T follicular helper cell (primary cell): ENCODE measurements around the gene PSD4.

Source experiments
- DNase-seq: peaks from one replicate; pipeline ENCODE4 v3.0.0-alpha.2; 2020; ENCODE audit warnings: low read depth
- total RNA-seq, 2 experiments: gene quantifications; one replicate each; lab custom pipeline; 2026; lab: John Stamatoyannopoulos, UW

The PSD4 gene
- 233 to 328 reads per million in 2 experiments for total RNA-seq

DNA sequence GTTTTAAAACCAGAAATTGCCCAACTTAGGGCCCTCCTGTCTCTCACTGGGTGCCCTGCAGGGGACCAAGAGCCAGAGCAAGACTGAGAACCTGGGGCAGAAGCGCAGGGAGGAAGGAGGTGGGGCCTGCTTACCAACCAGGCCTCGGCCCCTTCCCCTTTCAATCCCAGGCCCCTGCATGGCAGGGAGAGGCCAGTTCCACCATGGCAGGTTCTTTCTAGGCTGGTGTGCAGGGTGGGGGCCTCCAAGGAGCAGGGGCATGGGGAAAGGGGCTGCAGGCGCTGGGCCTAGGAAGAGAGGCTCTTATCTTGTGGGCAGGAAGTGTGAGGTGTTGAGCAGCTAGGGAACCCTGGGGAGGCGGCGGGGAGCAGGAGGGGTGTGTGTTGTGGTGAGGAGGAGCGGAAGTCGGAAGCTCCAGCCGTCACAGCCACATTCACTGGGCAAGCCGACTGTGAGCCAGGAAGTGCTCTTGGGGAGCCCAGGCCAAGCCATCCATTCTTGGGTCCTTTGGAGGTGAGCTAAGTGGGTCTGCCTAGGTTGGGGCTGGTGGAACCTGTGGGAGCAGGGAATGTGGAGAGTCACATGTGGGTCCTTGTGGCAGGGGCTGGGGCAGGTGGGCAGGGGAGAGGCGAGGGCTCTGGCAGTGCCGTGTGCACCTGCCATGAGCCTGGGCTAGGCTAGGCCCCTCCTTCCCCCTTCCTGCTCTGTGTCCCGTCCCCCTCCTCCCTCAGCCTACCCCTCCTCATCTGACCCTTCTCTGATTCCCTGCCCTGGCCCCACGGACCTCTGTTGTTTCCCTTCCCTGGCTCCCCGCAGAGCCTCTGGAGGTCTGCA, at the start of gene PSD4:
Gene PSD4 (plus strand): TSS at position 430 of the 834 bp plus-strand sequence. CDS start 8,486 bp downstream, outside the sequence.
- peak; percentile 75 for DNase-seq

DNA sequence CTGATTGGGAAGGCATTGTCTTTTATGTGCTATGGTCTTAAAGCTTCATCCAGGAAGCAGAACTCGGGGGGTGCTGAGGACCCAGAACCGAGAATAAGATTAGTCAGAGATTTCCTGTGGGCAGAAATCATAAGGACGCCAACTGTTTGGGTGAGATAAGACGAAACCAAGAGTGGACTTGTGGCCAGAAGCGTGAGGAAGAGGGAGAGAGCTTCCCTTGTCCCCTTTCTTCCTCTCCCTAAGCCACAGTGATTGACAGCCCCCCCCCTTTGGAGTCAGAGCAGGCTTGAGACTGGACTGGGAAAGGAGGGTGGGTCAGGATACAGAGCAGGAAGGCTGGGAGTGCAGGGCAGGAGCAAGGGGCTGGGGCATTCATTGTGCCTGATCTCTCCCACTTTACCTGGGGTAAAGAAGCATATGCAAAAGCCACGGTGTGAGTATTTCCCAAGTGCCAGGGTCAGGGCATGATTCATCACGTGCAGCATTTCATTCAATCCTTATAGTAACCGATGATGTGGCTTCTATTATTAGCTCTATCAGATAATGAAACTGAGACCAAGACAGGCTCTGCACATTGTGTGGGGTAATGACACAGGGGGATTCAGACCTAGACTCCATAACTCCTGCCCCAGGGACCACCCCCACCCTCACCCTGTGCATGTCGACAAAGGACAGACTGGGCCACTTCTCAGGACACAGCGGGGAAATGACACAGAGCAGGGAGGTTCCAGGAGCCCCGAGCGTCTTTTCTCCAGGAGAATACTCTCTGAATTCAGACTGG, 49.4 kb upstream of the PSD4 start:
- no peak for DNase-seq

DNA sequence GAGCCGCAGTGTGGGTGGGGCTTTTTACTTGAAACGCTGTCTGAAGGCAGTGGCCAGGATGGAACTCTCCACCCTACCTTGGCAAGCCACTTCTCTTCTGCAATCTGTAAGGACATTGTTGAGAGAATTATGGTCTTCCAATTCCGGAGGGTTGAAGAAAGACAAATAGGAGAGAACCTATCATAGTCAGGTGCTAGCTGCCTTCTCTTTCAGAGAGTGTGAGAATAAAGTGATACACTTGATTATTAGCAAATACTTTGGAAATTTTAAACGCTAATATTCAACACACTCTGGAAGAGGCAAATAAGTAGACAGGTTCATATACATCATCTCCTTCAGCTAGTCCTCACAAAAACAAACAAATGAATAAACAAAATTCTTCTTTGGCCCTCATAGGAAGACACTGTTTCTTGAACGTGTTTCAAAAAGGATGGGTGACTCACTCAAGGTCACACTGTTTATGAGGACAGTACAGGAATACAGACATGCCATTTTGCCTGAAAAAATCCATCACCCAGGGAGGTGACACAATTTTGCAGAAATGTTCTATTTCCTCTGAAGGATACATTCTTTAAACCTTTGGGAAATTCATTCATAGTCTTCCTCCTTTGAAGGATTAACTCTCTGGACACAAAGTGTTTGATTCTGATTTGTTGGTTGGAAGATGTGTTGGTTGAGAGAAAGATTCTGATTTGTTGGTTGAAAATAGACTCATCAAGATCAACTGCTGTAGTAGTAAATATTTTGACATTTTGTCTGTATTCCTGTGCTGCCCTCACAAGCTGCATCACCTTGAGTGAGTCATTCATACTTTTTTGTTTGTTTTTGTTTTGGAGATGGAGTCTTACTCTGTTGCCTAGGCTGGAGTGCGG, 48.6 kb upstream of the PSD4 start:
- DNase-seq: no peak

DNA sequence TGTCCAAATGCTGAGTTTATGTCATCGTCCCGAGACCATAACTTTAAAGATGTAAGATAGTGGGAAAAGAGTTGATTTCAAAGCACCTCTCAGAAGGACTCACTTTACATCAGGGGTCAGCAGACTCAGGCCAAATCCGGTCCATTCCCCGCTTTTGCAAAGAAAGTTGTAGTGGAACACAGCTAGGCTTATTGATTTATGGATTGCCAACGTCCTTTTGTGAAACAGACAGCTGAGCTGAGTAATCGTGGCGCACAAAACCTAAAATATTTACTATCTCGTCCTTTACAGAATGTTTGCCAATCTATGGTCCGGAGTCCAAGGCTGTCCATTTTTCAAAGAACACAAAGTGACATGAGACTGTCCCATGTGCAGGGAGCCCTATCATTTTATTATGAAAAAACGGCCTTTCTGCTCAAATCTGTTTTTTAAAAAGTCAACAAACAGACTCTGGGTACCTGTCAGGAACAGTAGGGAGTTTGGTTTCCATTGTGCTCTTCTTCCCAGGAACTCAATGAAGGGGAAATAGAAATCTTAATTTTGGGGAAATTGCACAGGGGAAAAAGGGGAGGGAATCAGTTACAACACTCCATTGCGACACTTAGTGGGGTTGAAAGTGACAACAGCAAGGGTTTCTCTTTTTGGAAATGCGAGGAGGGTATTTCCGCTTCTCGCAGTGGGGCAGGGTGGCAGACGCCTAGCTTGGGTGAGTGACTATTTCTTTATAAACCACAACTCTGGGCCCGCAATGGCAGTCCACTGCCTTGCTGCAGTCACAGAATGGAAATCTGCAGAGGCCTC, 46.7 kb upstream of the PSD4 start, which contains the start of gene IL1RN:
Gene IL1RN (plus strand): TSS at position 754 of the 801 bp plus-strand sequence. CDS start 27 bp downstream, at position 781.
- DNase-seq: no peak

DNA sequence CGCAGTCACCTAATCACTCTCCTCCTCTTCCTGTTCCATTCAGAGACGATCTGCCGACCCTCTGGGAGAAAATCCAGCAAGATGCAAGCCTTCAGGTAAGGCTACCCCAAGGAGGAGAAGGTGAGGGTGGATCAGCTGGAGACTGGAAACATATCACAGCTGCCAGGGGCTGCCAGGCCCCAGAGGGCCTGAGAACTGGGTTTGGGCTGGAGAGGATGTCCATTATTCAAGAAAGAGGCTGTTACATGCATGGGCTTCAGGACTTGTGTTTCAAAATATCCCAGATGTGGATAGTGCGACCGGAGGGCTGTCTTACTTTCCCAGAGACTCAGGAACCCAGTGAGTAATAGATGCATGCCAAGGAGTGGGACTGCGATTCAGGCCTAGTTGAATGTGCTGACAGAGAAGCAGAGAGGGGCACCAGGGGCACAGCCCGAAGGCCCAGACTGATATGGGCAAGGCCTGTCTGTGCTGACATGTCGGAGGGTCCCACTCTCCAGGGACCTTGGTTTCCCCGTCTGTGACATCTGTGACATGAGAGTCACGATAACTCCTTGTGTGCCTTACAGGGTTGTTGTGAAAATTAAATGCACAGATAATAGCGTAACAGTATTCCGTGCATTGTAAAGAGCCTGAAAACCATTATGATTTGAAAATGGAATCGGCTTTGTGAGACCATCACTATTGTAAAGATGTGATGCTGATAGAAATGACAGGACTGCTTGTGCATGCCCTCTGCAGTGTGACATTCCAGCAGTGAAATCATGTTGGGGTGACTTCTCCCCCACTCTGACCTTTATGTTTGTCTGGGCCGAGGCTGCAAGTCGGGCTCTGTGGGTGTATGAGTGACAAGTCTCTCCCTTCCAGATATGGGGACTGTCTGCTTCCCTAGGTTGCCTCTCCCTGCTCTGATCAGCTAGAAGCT, 45.9 kb upstream of the PSD4 start:
- DNase-seq: no peak

DNA sequence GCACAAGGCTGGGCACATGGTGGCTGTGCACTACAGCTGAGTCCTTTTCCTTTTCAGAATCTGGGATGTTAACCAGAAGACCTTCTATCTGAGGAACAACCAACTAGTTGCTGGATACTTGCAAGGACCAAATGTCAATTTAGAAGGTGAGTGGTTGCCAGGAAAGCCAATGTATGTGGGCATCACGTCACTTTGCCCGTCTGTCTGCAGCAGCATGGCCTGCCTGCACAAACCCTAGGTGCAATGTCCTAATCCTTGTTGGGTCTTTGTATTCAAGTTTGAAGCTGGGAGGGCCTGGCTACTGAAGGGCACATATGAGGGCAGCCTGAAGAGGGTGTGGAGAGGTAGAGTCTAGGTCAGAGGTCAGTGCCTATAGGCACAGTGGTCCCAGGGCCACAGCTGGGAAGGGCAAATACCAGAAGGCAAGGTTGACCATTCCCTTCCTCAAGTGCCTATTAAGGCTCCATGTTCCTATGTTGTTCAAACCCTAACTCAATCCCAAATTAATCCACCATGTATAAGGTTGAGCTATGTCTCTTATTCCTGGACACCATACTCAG, 44.2 kb upstream of the PSD4 start:
- DNase-seq: no peak

DNA sequence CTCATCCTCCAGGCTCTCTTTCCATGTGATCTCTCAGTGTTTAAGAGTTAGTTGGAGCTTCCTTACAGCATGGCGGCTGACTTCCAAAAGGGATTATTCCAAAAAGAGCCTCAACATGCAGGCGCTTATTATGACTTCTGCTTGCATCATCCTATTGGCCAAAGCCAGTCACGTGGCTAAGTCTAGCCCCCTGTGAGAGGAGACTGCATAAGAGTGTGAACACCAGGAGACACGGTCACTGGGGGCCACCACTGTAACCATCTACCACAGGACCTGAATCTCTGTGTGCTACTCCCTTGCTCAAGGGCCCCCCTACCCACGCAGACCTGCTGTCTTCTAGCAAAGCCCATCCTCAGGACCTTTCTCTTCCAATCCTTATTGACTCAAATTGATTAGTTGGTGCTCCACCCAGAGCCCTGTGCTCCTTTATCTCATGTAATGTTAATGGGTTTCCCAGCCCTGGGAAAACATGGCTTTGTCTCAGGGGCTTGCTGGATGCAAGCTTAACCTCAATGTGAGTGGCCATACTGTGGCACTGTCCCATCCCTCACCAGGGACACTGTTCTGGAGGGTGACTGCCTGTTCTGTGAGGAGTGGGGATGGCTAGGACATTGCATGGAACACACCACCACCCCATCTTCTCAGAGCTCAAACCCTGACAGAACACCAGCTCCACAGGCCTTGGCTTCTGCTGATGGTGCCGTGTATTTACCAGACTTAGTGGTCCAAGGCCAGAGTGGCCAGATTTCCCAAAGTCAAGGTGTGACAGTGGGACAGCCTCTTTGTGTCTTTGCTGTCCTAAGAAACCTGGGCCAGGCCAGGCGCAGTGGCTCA, 42.2 kb upstream of the PSD4 start:
- no peak for DNase-seq

DNA sequence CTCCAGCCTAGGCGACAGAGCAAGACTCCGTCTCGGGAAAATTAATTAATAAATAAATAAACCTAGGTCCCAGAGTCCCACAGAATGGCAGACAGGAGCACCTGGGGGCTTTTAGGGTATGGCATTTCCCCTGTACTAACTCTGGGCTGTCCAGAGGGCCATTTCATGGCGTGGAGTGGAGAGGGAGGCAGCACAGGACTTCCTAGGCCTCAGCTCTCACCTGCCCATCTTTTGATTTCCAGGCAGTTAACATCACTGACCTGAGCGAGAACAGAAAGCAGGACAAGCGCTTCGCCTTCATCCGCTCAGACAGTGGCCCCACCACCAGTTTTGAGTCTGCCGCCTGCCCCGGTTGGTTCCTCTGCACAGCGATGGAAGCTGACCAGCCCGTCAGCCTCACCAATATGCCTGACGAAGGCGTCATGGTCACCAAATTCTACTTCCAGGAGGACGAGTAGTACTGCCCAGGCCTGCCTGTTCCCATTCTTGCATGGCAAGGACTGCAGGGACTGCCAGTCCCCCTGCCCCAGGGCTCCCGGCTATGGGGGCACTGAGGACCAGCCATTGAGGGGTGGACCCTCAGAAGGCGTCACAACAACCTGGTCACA, 41.3 kb upstream of the PSD4 start:
- no peak for DNase-seq

DNA sequence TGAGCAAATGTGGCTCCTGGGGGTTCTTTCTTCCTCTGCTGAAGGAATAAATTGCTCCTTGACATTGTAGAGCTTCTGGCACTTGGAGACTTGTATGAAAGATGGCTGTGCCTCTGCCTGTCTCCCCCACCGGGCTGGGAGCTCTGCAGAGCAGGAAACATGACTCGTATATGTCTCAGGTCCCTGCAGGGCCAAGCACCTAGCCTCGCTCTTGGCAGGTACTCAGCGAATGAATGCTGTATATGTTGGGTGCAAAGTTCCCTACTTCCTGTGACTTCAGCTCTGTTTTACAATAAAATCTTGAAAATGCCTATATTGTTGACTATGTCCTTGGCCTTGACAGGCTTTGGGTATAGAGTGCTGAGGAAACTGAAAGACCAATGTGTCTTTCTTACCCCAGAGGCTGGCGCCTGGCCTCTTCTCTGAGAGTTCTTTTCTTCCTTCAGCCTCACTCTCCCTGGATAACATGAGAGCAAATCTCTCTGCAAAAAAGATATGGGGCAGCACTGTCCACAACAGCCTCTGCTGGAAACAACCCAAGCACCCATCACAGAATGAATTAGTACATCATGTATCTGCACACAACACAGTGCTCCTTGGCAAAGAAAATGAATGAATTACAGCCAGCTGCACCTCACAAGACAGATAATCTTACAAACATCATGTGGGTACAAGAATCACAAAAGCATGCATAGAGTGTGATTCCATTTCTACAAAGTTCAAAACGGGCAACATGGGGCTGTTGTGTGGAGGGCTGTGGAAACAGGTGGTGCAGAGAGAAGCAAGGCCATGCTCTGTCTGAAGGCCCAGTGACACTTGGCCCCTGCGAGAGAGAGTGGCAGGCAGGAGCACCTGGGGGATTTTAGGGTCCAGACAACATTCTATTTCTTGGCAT, 39.8 kb upstream of the PSD4 start:
- no peak for DNase-seq

DNA sequence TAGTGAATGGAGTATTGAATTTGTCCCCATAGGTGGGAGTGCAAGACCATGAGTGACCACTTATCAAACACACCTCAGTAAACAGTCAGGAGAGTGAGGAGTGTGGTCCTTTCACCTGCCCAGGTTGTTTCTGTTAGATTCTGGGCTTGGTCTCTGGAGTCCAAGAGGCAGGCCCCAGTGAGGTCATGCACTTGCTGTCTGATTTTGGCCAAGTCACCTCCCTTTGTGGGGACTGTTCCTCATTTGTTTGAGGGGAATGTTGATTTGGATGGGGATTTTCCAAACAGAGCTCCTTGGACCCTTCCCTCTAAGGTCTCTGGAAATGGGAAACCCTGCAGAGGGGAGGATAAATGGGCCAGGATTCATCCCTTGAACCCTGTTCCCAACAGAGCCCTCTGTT, 39.1 kb upstream of the PSD4 start:
- DNase-seq: no peak

DNA sequence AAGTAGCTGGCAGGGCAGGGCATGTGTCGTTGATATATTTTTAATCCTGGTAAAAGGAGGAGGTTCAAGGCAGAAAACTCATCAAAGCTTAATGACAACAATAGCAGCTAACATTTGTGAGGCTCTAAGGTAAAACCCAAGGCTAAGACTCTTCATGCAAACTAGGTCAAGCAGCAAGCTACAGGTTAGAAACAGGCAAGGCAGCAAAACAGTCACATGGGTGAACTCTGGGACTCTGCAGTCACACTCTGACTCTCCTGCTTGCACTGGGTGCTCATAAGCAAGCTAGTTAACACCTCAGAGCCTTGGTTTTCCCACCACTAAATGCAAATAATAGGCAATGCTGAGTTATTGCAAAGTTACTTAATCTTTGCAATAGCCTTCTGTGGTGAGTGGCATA, 38.5 kb upstream of the PSD4 start:
- no peak for DNase-seq

DNA sequence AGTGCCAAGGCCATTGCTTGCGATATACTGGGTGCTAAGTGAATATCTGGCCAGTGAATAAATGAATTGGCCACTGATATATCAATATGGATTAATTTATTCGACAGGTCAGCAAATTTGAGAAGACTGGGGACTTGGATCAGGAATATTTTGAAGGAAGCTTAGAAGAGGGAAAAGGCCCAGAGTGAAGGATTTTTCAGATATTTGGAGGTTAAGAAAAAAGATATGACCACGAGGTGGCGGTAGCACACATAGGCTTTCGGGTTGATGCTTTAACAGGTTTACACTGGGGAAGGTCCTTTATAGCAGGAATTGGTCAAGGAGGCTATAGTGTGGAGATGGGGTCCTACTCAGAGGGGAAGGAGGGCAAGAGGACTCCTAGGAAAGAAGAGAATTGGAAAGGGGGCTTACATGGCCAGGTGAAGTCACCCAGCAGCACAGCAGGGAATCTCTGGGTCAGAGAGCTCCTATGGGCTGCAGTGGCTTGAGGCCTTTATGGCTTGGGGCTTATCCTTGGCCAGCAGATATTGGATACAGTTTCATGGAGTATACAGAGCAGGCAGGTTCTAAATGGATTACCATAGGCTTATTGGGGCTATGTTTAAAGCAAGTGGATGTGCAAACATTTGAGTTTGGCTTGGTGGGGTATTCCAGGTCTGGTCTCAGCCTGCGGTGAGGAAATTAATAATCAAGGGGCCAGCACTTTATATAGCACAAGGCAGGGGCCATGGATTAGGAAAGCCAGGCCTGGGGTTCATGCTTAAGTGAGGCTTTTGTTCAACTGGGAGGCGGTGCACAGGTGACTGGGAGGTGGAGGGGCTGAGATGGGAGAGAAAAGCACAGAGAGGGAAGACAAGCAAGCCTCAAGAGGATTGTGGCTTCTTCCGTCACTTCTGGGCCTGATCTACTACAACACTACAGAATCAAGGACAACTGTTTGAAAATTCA, 36.7 kb upstream of the PSD4 start:
- no peak for DNase-seq

DNA sequence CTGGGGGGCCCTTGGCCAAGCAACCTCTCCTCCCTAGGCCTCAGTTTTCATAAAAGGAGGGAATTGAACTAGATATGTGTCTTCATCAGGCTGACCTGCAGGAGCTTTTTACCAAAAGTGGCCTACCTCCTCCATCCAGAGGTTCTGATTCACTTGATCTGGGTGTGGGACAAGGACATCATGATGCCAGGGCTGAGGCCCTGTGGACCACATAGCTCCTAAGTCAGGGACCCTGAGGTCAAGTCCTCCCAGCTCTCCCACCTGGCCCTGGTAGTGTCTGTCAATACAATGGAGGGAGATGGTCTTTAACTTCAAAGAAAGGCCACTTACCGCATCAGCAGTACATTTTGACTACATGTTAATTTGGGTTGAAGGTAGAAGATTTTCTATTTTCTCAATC, 35.9 kb upstream of the PSD4 start:
- no peak for DNase-seq

DNA sequence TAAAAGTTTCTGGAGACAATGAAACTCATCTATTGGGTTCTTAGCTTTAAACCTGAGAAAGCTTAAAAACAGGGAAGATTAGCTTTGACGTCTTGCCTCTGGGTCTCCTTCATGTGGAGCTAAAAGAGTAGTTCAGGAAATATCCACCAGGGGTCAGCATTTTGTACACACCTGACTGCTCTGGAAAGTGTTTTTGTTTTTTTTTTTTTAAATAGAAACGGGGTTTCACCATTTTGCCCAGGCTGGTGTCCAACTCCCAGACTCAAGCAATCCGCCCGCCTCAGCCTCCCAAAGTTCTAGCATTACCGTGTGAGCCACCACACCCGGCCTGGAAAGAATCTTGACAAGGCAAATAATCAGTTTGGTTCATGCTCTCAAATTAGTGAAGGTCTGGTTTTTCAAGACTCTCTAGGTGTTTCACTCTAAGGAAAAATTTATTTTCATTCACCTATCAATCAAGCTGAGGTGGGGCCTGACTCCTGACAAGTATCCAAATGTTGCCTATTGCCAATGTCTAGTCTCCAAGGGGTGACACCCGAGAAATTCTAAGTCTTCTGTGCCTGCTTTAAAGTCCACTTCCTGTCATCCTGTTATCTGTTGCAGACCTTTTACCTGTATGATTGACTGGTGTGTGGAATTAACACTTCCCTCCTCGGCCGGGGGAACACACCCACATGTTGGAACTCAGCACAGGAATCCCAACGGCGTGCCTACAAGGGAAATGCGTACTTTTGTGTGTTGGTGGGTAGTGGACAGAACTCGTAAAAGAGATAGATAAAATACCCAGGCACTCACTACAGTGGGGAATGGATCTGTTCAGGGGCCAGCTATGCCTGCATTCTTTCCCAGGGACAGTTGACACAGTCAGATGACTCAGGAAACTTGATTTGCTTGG, 35.1 kb upstream of the PSD4 start:
- DNase-seq: peak; percentile 22

DNA sequence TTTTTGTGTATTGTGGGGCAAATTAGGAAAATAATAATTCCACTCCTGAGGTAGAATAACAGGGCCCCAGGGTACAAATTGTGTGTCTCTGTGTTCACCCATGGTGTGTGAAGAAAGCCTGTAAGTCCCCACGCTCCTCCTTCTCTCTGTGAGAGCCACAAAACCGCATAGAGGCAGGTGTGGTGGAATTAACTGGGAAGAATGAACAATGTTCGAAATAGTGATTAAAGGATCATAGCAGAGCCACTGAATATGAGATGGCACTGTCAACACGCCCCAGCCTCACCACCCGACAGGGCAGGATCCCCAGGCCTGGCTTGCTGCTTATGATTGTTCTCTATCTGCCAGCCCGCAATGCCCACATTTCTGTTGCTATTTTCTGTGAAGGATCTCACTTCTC, 32.3 kb upstream of the PSD4 start:
- no peak for DNase-seq
